ENCODE data around the gene P2RX1.
"Not testable (repeated sequence)": the region's sequence is repeated elsewhere in the genome, so short reads cannot be mapped to it uniquely, and the experiment has no call there.

P2RX1 gene

DNA sequence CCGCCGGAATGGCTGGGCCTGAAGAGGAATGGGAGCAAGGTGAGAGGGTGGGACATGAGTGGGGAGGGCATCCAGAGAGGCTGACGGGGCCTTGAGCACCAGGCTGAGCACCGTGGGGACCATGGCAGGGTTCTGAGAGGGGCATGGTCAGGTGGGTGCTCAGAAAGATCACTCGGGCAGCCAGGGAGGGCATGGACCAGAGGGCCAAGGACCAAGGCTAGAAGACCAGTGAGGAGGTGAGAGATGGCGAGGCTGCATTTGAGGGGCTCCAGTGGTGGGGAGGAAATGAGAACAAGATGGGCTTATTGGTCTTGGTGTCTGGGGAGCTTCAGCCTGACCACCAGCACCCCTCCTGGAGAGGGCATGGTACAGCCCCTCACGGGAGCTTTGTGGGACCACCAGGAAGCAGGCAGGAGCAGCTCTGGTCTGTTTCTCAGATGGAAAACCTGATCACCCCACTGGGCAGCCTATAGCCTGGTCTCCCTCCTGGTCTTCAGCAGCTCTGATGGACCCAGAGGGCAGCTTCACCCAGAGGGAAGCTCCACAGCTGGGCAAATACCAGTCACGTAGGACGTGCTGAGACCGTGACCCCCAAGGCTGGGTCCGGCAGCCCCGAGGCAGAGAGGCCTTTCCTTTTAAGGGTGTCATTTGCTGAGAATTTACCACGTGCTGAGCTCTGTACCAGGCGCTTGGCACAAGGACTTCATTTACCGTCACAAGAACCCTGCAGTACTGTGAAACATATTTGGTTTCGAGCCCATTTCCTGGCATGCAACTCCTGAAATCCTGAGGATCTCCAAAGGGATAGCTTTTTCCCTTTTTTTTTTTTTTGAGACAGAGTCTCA is 58.8 kb downstream of the P2RX1 start:
- in situ Hi-C loops (cut with MboI; ENCODE audit: low sequenced_read_pairs, unreplicated experiment) = no loop called here
- DNase-seq (ENCODE audit: low spot score) = no peak
- TF ChIP-seq, protein P1, sequence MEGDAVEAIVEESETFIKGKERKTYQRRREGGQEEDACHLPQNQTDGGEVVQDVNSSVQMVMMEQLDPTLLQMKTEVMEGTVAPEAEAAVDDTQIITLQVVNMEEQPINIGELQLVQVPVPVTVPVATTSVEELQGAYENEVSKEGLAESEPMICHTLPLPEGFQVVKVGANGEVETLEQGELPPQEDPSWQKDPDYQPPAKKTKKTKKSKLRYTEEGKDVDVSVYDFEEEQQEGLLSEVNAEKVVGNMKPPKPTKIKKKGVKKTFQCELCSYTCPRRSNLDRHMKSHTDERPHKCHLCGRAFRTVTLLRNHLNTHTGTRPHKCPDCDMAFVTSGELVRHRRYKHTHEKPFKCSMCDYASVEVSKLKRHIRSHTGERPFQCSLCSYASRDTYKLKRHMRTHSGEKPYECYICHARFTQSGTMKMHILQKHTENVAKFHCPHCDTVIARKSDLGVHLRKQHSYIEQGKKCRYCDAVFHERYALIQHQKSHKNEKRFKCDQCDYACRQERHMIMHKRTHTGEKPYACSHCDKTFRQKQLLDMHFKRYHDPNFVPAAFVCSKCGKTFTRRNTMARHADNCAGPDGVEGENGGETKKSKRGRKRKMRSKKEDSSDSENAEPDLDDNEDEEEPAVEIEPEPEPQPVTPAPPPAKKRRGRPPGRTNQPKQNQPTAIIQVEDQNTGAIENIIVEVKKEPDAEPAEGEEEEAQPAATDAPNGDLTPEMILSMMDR (IDR thresholded peaks at IDR 0.05; ENCODE audit: borderline replicate concordance, control extremely low read depth, extremely low read depth, insufficient read depth, missing control alignments) = no peak

DNA sequence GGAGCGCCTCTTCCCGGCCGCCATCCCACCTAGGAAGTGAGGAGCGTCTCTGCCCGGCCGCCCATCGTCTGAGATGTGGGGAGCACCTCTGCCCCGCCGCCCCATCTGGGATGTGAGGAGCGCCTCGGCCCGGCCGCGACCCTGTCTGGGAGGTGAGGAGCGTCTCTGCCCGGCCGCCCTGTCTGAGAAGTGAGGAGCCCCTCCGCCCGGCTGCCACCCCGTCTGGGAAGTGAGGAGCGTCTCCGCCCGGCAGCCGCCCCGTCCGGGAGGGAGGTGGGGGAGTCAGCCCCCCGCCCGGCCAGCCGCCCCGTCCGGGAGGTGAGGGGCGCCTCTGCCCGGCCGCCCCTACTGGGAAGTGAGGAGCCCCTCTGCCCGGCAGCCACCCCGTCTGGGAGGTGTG is 62.1 kb downstream of the P2RX1 start:
- DNase-seq (ENCODE audit: low spot score); in situ Hi-C loops (cut with MboI; ENCODE audit: low sequenced_read_pairs, unreplicated experiment): not testable (repeated sequence)

DNA sequence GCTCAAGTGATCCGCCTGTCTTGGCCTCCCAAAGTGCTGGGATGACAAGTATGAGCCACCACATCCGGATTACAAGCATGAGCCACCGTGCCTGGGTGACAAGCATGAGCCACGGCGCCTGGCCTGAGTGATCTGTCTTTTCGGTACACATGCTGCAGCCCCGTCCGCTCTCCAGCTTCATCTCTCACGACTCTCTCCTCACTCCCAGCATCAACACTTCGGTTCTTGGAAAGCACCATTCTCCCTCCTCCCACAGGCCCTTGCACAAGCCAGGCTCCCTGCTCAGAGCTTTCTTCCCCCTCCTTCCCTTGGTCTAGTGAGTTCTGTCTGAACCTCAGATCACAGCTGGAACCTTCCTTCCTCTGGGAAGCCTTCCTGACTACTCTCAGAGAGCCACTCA is 63.7 kb downstream of the P2RX1 start:
- in situ Hi-C loops (cut with MboI; ENCODE audit: low sequenced_read_pairs, unreplicated experiment) = no loop called here
- TF ChIP-seq, protein P1 (IDR thresholded peaks at IDR 0.05; ENCODE audit: borderline replicate concordance, control extremely low read depth, extremely low read depth, insufficient read depth, missing control alignments) = no peak
- DNase-seq (ENCODE audit: low spot score) = no peak

GRCh38 chr17:3851461-3852100 is 64.7 kb downstream of the P2RX1 start:
- TF ChIP-seq, protein P1 (IDR thresholded peaks at IDR 0.05; ENCODE audit: borderline replicate concordance, control extremely low read depth, extremely low read depth, insufficient read depth, missing control alignments) = no peak
- no peak for DNase-seq (ENCODE audit: low spot score)
- in situ Hi-C loops (cut with MboI; ENCODE audit: low sequenced_read_pairs, unreplicated experiment) = no loop called here

DNA sequence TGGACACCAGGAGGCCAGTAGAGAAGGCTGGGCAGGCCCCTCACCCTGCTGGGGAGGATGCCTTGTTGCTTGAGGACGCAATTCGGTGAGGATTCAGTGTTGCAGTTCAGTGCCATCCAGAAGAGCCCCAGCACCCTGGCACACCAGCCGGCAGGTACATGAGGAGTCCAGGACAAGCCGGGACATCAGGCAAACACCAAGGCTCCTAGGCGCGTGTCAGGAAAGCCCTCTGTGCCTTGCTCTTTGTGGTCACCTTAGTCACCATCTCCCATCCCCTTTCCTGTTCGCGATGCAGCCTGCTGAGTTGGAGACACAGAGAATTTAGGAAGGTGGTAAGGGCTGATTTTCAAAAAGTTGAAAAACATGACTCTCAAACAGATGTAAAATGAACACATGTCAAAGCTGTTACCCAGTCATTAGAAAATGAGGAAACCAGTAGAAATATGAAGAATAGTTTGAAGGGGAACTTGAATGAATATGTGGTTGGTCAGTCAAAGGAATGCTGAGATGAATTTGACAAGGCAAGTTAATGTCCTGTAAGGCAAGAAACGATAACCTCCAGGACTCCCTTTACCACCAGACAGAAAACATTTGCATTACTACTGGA is 67.9 kb downstream of the P2RX1 start:
- DNase-seq (ENCODE audit: low spot score) = no peak

GRCh38 chr17:3847165-3847670 is 69.0 kb downstream of the P2RX1 start:
- TF ChIP-seq, protein P1 (IDR thresholded peaks at IDR 0.05; ENCODE audit: borderline replicate concordance, control extremely low read depth, extremely low read depth, insufficient read depth, missing control alignments) = no peak
- no peak for DNase-seq (ENCODE audit: low spot score)
- in situ Hi-C loops (cut with MboI; ENCODE audit: low sequenced_read_pairs, unreplicated experiment) = no loop called here

More for the DNA sequence above, 67.9 kb downstream of the P2RX1 start:
- TF ChIP-seq, protein P1 (IDR thresholded peaks at IDR 0.05; ENCODE audit: borderline replicate concordance, control extremely low read depth, extremely low read depth, insufficient read depth, missing control alignments) = no peak
- in situ Hi-C loops (cut with MboI; ENCODE audit: low sequenced_read_pairs, unreplicated experiment) = no loop called here
